HS-27A (cell line): ENCODE data around the gene KDM4C.

ENCODE experiments used
- DNase-seq: peaks from one replicate; pipeline ENCODE4 v3.0.0-alpha.2; 2012; ENCODE audit warnings: low read depth, missing footprints

Gene KDM4C

GRCh38 chr9:7143645-7144200 is 385.9 kb downstream of the KDM4C start:
- DNase-seq: no peak

- DNase-seq: no peak
These were observed 386.7 kb downstream of the KDM4C start for GRCh38 chr9:7144265-7145046.

GRCh38 chr9:7145361-7146069 is 387.7 kb downstream of the KDM4C start:
- DNase-seq: no peak

GRCh38 chr9:7146582-7146981 is 388.8 kb downstream of the KDM4C start:
- no peak for DNase-seq

- DNase-seq: no peak
These were observed 389.6 kb downstream of the KDM4C start for GRCh38 chr9:7147121-7148090.

- no peak for DNase-seq
These were observed 390.5 kb downstream of the KDM4C start for GRCh38 chr9:7148243-7148765.

GRCh38 chr9:7149258-7149657 is 391.5 kb downstream of the KDM4C start:
- DNase-seq: no peak

- DNase-seq: no peak
These were observed 392.5 kb downstream of the KDM4C start for GRCh38 chr9:7150153-7150890.

GRCh38 chr9:7153134-7153533 is 395.4 kb downstream of the KDM4C start:
- no peak for DNase-seq

- no peak for DNase-seq
These were observed 395.8 kb downstream of the KDM4C start for GRCh38 chr9:7153566-7153965.

GRCh38 chr9:7154003-7154619 is 396.3 kb downstream of the KDM4C start:
- DNase-seq: no peak

- DNase-seq: no peak
These were observed 396.9 kb downstream of the KDM4C start for GRCh38 chr9:7154650-7155049.

GRCh38 chr9:7161469-7161868 is 403.7 kb downstream of the KDM4C start:
- no peak for DNase-seq

GRCh38 chr9:7163932-7164331 is 406.2 kb downstream of the KDM4C start:
- DNase-seq: no peak

GRCh38 chr9:7164440-7165330 is 406.9 kb downstream of the KDM4C start:
- DNase-seq: no peak

- DNase-seq: no peak
These were observed 407.7 kb downstream of the KDM4C start for GRCh38 chr9:7165331-7165975.

- DNase-seq: no peak
These were observed 408.3 kb downstream of the KDM4C start for GRCh38 chr9:7166074-7166473.

GRCh38 chr9:7169717-7170389 is 412.1 kb downstream of the KDM4C start:
- DNase-seq: no peak
